GM12891 (cell line): ENCODE measurements around the gene EDNRB.

Experiments used
- POLR2A ChIP-seq: IDR thresholded peaks from 2 replicates; pipeline ENCODE4 v1.6.1; 2011; ENCODE audit warnings: low read depth, low read length, control low read depth
- POLR2AphosphoS5 ChIP-seq: IDR thresholded peaks from 2 replicates; pipeline ENCODE4 v1.6.1; 2011; ENCODE audit warnings: low read depth, low read length, control low read depth
- POU2F2 ChIP-seq: IDR thresholded peaks from 2 replicates; pipeline ENCODE4 v1.6.1; 2011; ENCODE audit warnings: low read depth, mild to moderate bottlenecking, control low read depth, low read length, moderate library complexity
- SPI1 ChIP-seq: IDR thresholded peaks from 2 replicates; pipeline ENCODE4 v1.6.1; 2011; ENCODE audit warnings: low read depth, low read length, control low read depth
- TAF1 ChIP-seq: IDR thresholded peaks from 2 replicates; pipeline ENCODE4 v1.6.1; 2011; ENCODE audit warnings: low read depth, low read length, control low read depth

DNA sequence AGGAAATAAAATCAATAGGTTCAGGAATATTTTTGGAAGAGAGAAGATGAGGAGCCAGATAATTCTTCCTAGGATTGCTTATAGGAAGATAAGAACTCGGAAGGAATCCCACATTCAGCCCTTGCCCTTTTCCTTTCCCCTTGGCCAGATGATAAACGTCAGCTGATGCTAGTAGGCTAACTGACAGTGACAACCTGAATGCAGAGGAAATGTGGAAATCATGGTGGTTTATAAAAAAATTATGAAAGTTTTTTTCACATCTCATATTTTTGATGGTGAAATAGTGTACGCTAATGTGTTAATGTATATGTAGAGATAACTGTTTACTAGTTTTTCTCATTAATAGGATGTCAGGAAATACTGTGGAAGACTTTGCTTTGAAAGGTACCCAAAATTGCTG, 56.9 kb downstream of the EDNRB start:
- TF ChIP-seq TAF1, result no peak
- TF ChIP-seq POLR2A, result no peak
- no peak for TF ChIP-seq SPI1
- no peak for TF ChIP-seq POLR2AphosphoS5
- no peak for TF ChIP-seq POU2F2
